Neural cell (in vitro differentiated cells): ENCODE results near the gene IGSF10. TPM values are rescaled to one million over a fixed set of nuclear protein-coding genes. Genes with fewer than 3 reads are reported as not detected.

Source experiments
- H2AFZ ChIP-seq: fragments of 200-600, 300-800 bp; sonication (generic), shearing (Covaris generic); 2 replicates; pipeline ENCODE4 v1.6.0; 2014; ENCODE audit warnings: low read depth, mild to moderate bottlenecking, antibody characterized with exemption, low read length, moderate library complexity
- H3F3A ChIP-seq: fragments of 200-600 bp; shearing (Covaris generic); 2 replicates; pipeline ENCODE4 v1.6.1; 2016; ENCODE audit warnings: mild to moderate bottlenecking, moderate library complexity, mixed read lengths, antibody characterized with exemption, low read length; ENCODE audit not compliant: insufficient read depth, poor library complexity, severe bottlenecking
- H3K27ac ChIP-seq: fragments of 200-600, 300-800 bp; sonication (generic), shearing (Covaris generic); 2 replicates; pipeline ENCODE4 v1.5.1; 2014; ENCODE audit warnings: mild to moderate bottlenecking, low read length, moderate library complexity
- H3K27me3 ChIP-seq: fragments of 300-800, 200-600 bp; sonication (generic), shearing (Covaris generic); 2 replicates; pipeline ENCODE4 v1.6.0; 2014; ENCODE audit warnings: mild to moderate bottlenecking, low read depth, low read length, moderate library complexity; ENCODE audit not compliant: insufficient read depth
- H3K36me3 ChIP-seq: fragments of 300-800, 200-600 bp; sonication (generic), shearing (Covaris generic); 2 replicates; pipeline ENCODE4 v1.5.1; 2014; ENCODE audit warnings: mild to moderate bottlenecking, antibody characterized with exemption, low read length, moderate library complexity; ENCODE audit not compliant: insufficient read depth
- H3K4me2 ChIP-seq: fragments of 300-800, 200-600 bp; sonication (generic), shearing (Covaris generic); 2 replicates; pipeline ENCODE4 v1.6.0; 2014; ENCODE audit warnings: mild to moderate bottlenecking, low read length
- H3K4me3 ChIP-seq: fragments of 300-800, 200-600 bp; sonication (generic), shearing (Covaris generic); 2 replicates; pipeline ENCODE4 v1.5.1; 2014; ENCODE audit warnings: mild to moderate bottlenecking, low read length, moderate library complexity
- H3K79me2 ChIP-seq: fragments of 200-600 bp; shearing (Covaris generic); replicated peaks from 2 replicates; pipeline ENCODE4 v1.6.0; 2014; ENCODE audit warnings: mild to moderate bottlenecking, low read length, moderate library complexity; ENCODE audit not compliant: insufficient read depth
- H3K9ac ChIP-seq: fragments of 300-800, 200-600 bp; sonication (generic), shearing (Covaris generic); 2 replicates; pipeline ENCODE4 v1.6.1; 2016; ENCODE audit warnings: mild to moderate bottlenecking, low read length, mixed read lengths
- H3K9me2 ChIP-seq: fragments of 200-600 bp; shearing (Covaris generic); 2 replicates; pipeline ENCODE4 v1.6.1; 2016; ENCODE audit warnings: mild to moderate bottlenecking, low read length, mixed read lengths; ENCODE audit not compliant: insufficient read depth
- H3K9me3 ChIP-seq: fragments of 200-600, 300-800 bp; sonication (generic), shearing (Covaris generic); 2 replicates; pipeline ENCODE4 v1.6.1; 2016; ENCODE audit warnings: mild to moderate bottlenecking, mixed run types, low read length, moderate library complexity, mixed read lengths
- H4K20me1 ChIP-seq: fragments of 200-600 bp; shearing (Covaris generic); 2 replicates; pipeline ENCODE4 v1.6.1; 2016; ENCODE audit warnings: mild to moderate bottlenecking, mixed run types; ENCODE audit not compliant: insufficient read depth
- CTCF ChIP-seq: fragments of 450-650 bp; IDR thresholded peaks from 2 replicates; pipeline ENCODE4 v1.5.1; 2014; ENCODE audit warnings: antibody characterized with exemption, mild to moderate bottlenecking, moderate library complexity; ENCODE audit not compliant: poor library complexity, severe bottlenecking
- EP300 ChIP-seq: fragments of 450-650 bp; conservative IDR thresholded peaks from 2 replicates; pipeline ENCODE4 v1.6.1; 2014; ENCODE audit warnings: antibody characterized with exemption, mild to moderate bottlenecking, moderate library complexity; ENCODE audit not compliant: poor library complexity, severe bottlenecking
- EZH2 ChIP-seq: fragments of 200-600, 300-800 bp; shearing (Covaris generic), sonication (generic); IDR thresholded peaks from 2 replicates; pipeline ENCODE4 v1.6.1; 2014; ENCODE audit warnings: antibody characterized with exemption, low read length, borderline replicate concordance, mild to moderate bottlenecking; ENCODE audit not compliant: insufficient read depth, poor library complexity, severe bottlenecking
- MXI1 ChIP-seq: fragments of 450-650 bp; conservative IDR thresholded peaks from 2 replicates; pipeline ENCODE4 v1.6.1; 2014; ENCODE audit warnings: antibody characterized with exemption, mild to moderate bottlenecking; ENCODE audit not compliant: poor library complexity, severe bottlenecking
- POLR2AphosphoS5 ChIP-seq: IDR thresholded peaks from 2 replicates; pipeline ENCODE4 v1.6.1; 2012
- RAD21 ChIP-seq: fragments of 450-650 bp; conservative IDR thresholded peaks from 2 replicates; pipeline ENCODE4 v1.6.1; 2014; ENCODE audit warnings: antibody characterized with exemption, mild to moderate bottlenecking, moderate library complexity
- SMC3 ChIP-seq: fragments of 450-650 bp; conservative IDR thresholded peaks from 2 replicates; pipeline ENCODE4 v1.6.1; 2014; ENCODE audit warnings: antibody characterized with exemption, mild to moderate bottlenecking, moderate library complexity; ENCODE audit not compliant: poor library complexity
- TAF1 ChIP-seq: IDR thresholded peaks from 2 replicates; pipeline ENCODE4 v1.6.1; 2012; ENCODE audit warnings: low read depth
- polyA plus RNA-seq: library from polyadenylated mRNA; depleted of rRNA; stranded (reverse); fragments of >200 nt; gene quantifications from 2 replicates; pipeline ENCODE4 v1.2.3, GENCODE V29; 2014
- TF ChIP-seq, protein P1 (sequence below): IDR thresholded peaks from 2 replicates; pipeline ENCODE4 v1.6.1; 2012; ENCODE audit warnings: borderline replicate concordance

IGSF10 gene
- polyA plus RNA-seq, 1 donor from 2014 or later = not detected

- Histone ChIP-seq H3K9me2 (no peaks in the 10 kb centered on the region), H3K4me3 (no peak overlapping the region), H4K20me1 (no peaks in the 10 kb centered on the region), H3K36me3 (no peaks in the 10 kb centered on the region), H3F3A (no peaks in the 10 kb centered on the region), H3K4me2 (no peak overlapping the region), H2AFZ (no peak overlapping the region), H3K27me3 (no peaks in the 10 kb centered on the region), H3K79me2 (no peaks in the 10 kb centered on the region), H3K27ac (no peak overlapping the region), H3K9me3 (no peaks in the 10 kb centered on the region), H3K9ac (no peak overlapping the region)
- no peak for TF ChIP-seq EP300
- no peak for TF ChIP-seq TAF1
- TF ChIP-seq EZH2 = no peak
- TF ChIP-seq, protein P1, sequence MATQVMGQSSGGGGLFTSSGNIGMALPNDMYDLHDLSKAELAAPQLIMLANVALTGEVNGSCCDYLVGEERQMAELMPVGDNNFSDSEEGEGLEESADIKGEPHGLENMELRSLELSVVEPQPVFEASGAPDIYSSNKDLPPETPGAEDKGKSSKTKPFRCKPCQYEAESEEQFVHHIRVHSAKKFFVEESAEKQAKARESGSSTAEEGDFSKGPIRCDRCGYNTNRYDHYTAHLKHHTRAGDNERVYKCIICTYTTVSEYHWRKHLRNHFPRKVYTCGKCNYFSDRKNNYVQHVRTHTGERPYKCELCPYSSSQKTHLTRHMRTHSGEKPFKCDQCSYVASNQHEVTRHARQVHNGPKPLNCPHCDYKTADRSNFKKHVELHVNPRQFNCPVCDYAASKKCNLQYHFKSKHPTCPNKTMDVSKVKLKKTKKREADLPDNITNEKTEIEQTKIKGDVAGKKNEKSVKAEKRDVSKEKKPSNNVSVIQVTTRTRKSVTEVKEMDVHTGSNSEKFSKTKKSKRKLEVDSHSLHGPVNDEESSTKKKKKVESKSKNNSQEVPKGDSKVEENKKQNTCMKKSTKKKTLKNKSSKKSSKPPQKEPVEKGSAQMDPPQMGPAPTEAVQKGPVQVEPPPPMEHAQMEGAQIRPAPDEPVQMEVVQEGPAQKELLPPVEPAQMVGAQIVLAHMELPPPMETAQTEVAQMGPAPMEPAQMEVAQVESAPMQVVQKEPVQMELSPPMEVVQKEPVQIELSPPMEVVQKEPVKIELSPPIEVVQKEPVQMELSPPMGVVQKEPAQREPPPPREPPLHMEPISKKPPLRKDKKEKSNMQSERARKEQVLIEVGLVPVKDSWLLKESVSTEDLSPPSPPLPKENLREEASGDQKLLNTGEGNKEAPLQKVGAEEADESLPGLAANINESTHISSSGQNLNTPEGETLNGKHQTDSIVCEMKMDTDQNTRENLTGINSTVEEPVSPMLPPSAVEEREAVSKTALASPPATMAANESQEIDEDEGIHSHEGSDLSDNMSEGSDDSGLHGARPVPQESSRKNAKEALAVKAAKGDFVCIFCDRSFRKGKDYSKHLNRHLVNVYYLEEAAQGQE = no peak
- TF ChIP-seq CTCF = no peak
- TF ChIP-seq POLR2AphosphoS5 = no peak
- TF ChIP-seq MXI1 = no peak
- TF ChIP-seq SMC3 = no peak
- no peak for TF ChIP-seq RAD21
These were observed 15.4 kb downstream of the IGSF10 start for GRCh38 chr3:151445273-151446001.

- Histone ChIP-seq H3K36me3 (no peaks in the 10 kb centered on the region), H3K27me3 (no peaks in the 10 kb centered on the region), H3F3A (no peaks in the 10 kb centered on the region), H3K9me2 (no peaks in the 10 kb centered on the region), H3K4me3 (no peak overlapping the region), H3K4me2 (no peak overlapping the region), H3K27ac (no peak overlapping the region), H4K20me1 (no peaks in the 10 kb centered on the region), H2AFZ (no peak overlapping the region), H3K79me2 (no peaks in the 10 kb centered on the region), H3K9me3 (no peaks in the 10 kb centered on the region), H3K9ac (no peak overlapping the region)
- TF ChIP-seq POLR2AphosphoS5 = no peak
- TF ChIP-seq EP300 = no peak
- TF ChIP-seq, protein P1 = no peak
- no peak for TF ChIP-seq EZH2
- no peak for TF ChIP-seq CTCF
These were observed 17.3 kb downstream of the IGSF10 start for GRCh38 chr3:151443583-151443982.
